Ecto neural progenitor cell (in vitro differentiated cells): Measurements from ENCODE around the gene NYAP1.

ENCODE experiments used
- DNase-seq: peaks from one replicate; pipeline ENCODE4 v3.0.0-alpha.2; 2018; ENCODE audit warnings: low spot score

The NYAP1 gene

DNA sequence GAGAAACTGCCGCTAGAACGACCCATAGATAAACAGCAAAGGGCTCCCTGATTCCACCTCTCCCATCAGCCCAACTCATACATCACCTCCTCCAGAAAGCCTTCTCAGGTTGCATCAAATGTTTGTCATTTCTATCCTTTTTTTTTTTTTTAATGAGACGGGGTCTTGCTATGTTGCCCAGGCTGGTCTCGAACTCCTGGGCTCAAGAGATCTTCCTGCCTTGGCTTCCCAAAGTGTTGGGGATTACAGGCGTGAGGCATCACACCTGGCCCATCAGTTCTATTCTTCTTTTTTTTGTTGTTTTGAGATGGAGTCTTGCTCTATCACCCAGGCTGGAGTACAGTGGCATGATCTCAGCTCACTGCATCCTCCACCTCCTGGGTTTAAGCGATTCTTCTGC lies 26.7 kb upstream of the NYAP1 start:
- no peak for DNase-seq

- DNase-seq = no peak
These were observed 19.5 kb upstream of the NYAP1 start, which contains the start of gene SPACDR for GRCh38 chr7:100464210-100464660. Gene SPACDR, minus strand, starts transcription at chr7:100464260. Its CDS starts 235 bp downstream, at chr7:100464025.

GRCh38 chr7:100464791-100465190 lies 18.9 kb upstream of the NYAP1 start:
- DNase-seq = no peak

DNA sequence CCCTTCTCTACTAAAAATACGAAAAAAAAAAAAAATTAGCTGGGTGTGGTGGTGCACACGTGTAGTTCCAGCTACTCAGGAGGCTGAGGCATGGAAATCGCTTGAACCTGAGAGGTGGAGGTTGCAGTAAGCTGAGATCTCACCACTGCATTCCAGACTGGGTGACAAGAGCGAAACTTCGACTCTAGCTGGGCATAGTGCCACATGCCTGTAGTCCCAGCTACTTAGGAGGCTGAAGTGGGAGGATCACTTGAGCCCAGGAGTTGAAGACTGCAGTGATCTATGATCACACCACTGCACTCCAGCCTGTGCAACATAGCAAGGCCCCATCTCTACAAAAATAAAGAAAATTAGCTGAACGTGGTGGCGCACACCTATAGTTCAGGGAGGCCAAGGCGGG lies 18.4 kb upstream of the NYAP1 start:
- DNase-seq = no peak

DNA sequence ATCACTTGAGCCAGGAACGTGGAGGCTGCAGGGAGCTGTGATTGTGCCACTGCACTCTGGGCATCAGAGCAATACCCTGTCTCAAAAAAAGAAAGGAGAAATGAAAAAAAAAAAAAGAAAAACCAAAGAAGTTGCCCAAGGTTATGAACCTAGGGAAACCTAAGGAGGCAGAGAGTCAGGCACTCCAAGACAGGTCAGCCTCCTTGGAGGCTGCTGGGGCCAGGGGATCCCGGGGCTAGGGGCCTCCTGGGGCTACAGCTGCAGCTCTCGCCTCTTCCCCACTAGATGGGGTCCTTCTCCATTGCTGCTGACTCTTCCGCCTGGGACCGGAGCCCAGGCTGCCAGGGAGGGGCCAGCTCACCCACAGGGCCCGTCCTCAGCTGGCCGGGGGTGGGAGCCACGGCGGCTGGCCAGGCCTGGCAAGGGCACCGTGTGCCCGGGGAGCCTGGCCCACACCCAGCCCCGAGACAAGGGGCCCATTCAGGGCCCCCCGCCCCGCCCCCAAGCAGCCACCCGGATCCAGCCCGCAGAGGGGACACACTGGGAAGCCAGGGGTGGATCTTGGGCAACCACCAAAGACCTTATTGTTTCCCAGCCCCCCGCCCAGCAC lies 17.9 kb upstream of the NYAP1 start:
- peak; percentile 73 for DNase-seq

- no peak for DNase-seq
These were observed 16.8 kb upstream of the NYAP1 start for GRCh38 chr7:100466653-100467605.

- no peak for DNase-seq
These were observed 15.9 kb upstream of the NYAP1 start for GRCh38 chr7:100467638-100468373.

DNA sequence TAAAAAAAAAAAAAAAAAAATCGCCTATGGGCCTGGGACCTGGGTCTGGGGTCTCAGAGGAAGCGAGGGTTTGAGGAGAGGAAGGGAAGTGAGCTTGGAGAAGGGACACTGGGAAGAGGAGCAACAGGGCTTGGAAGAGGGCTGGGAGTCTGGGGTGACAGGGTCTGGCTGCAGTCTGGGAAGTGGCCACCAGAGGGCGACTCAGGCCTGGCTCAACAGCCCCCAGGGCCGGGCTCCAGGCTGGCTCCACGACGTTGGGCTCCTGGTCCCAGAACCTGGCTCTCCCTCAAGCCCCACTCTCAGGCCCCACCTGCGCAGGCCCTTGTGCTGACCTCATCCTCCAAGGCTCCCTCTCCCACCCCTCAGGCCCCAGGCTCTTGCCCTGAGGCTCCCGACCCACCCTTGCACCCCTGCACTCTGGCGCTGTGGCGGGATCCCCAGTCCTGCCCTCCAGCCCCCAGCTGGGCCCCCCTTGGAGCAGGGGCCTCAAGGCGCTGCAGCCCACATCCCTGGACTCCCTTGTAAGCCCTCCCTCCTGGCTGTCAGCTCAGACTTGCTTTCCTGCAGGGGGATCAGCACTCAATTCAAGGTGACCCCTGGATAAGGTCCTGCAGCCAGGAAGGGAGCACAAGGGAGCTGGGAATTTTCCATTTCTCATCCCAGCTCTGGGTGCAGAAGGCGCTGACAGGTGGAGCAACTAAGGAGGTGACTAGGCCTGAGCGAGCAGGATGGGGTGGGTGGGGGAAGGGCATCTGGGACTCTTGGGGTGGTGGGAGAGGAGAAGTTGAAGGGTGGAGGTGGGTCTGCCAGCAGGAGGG lies 14.3 kb upstream of the NYAP1 start:
- DNase-seq = peak; percentile 92

- no peak for DNase-seq
These were observed 12.7 kb upstream of the NYAP1 start for GRCh38 chr7:100471021-100471420.

DNA sequence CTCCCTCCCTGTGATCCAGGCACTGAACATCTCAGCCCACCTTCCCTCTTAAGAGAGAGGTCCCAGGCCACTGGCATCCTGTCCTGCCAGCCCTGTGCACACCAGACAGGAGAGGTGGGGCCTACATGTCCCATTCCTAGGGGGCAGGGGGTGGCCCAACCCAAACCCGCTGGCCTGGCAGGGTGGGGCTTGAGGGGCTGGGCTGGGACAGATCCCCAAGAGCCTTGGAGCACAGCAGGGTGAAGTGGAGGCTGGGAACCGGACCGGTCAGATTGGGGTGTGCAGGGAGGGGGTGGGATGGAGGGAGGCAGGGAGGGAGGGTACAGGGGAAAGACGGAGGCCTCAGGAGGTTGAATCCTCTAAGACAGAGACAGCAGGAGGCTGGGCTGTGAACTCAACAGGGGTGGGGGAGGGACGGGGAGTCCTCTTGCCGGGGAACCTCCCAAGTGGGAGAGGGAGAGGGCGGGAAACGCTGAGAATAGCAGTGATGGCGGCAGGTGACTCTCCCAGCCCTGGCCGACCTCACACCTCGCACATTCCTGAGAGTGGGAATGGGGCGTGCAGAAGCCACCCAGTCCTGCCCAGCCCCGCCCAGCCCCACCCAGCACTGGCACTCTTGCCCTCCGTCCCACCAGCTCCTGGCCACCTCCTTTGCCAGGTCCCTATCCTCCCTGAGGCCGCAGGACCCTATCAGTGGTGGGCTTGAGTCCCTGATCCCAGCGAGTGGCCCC lies 11.4 kb upstream of the NYAP1 start:
- no peak for DNase-seq

GRCh38 chr7:100472854-100473499 lies 10.8 kb upstream of the NYAP1 start:
- DNase-seq = no peak

DNA sequence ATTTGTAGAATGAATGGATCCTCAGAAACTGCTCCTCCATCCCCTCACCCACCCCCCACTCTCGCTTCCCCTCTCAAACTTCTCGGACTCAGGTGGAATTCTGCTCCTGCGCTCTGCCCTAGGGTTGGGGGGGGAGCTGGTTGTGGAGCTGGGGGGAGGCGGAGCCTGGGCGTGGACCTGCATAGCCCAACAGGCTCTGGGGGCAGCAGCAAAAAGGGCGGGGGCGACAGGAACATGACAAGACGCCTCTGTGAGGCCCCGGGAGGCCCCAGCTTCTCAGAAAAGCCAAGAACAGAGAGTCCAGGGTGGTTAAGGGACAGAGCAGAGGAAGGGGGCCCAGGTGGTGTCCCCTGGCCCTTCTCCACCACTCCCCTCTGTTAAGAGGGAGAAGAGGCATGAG lies 8.2 kb upstream of the NYAP1 start:
- no peak for DNase-seq

GRCh38 chr7:100476101-100476780 lies 7.5 kb upstream of the NYAP1 start:
- no peak for DNase-seq

- DNase-seq = no peak
These were observed 6.5 kb upstream of the NYAP1 start for GRCh38 chr7:100476903-100477870.

GRCh38 chr7:100477871-100478267 lies 5.9 kb upstream of the NYAP1 start:
- DNase-seq = no peak

GRCh38 chr7:100478958-100479660 lies 4.6 kb upstream of the NYAP1 start, which contains the start of gene TSC22D4:
Gene TSC22D4, minus strand, starts transcription at chr7:100479214. Its CDS starts 1,176 bp downstream, at chr7:100478038.
- peak; percentile 95 for DNase-seq

DNA sequence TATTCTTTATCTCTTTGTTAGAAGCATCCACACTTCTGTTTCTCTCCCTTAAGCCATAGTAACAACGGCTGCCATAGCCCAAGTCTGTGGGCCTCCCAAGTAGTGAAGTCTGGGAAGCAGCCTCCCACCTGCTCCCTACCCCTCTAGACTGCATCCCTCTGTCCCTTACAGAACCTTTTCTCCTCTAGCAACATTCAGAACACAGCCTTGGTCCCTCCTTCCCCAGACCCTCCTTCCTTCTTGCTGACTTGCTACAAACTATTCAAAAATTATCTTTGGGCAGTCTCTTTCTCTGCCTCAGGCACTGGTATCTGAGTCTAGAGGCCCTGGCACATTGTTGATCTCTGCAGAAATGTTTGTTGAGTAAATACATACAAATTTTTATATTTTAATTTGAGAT lies 2.3 kb upstream of the NYAP1 start:
- no peak for DNase-seq

DNA sequence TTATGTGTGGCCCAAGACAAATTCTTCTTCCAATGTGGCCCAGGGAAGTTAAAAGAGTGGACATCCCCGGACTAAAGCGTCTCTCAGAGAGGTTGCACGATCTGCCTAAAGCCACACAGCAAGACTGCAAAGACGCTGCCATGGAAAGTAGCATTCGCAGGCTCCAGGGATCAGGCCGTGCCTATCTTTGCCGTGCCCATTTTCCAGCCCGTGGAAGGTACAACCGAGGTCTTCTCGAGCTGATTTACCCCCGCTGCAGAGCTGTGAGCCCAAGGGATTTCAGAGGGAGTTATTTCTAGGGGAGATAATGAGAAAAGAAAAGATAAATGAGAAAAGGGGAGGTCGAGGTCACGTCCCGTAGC lies 1.0 kb upstream of the NYAP1 start:
- DNase-seq = no peak
